A673 (cell line): Measurements from ENCODE around the gene MLIP.

Experiments
- EZH2 ChIP-seq: fragments of 200-600 bp; sonication (generic); IDR thresholded peaks from 2 replicates; pipeline ENCODE4 v1.6.1; 2017; ENCODE audit warnings: borderline replicate concordance, low read depth, mild to moderate bottlenecking, mixed read lengths, antibody characterized with exemption, low read length; ENCODE audit not compliant: poor library complexity, severe bottlenecking
- TF ChIP-seq, protein P1 (sequence below): fragments of 300-800, 200-600 bp; sonication (generic); conservative IDR thresholded peaks from 2 replicates; pipeline ENCODE4 v1.5.1; 2017; ENCODE audit warnings: low read depth, mild to moderate bottlenecking, antibody characterized with exemption, low read length, moderate library complexity, mixed read lengths

DNA sequence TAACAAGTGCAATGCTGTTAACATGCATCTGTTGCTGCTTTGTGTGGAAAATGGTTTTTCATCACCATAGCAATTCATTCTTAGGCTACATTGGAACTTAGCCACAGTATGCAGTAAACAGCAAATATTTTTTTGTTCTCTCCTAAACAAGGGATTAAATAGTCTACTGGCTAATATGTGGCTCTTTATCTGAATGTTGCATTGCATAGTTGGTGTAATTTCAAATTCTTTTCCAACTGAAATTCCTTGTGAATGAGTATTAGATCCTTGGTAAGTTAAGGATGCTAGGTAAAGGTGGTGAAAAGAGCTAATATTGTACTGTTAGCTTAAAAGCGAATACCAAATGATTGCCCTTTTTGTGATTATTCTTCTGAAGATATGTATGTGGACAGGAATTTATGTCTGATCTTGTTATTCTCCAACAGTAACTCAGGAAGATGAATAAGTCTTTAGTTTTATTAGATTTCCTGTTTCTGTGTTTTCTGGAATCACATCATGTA lies 958 bp downstream of the MLIP start:
- TF ChIP-seq, protein P1, sequence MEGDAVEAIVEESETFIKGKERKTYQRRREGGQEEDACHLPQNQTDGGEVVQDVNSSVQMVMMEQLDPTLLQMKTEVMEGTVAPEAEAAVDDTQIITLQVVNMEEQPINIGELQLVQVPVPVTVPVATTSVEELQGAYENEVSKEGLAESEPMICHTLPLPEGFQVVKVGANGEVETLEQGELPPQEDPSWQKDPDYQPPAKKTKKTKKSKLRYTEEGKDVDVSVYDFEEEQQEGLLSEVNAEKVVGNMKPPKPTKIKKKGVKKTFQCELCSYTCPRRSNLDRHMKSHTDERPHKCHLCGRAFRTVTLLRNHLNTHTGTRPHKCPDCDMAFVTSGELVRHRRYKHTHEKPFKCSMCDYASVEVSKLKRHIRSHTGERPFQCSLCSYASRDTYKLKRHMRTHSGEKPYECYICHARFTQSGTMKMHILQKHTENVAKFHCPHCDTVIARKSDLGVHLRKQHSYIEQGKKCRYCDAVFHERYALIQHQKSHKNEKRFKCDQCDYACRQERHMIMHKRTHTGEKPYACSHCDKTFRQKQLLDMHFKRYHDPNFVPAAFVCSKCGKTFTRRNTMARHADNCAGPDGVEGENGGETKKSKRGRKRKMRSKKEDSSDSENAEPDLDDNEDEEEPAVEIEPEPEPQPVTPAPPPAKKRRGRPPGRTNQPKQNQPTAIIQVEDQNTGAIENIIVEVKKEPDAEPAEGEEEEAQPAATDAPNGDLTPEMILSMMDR, result no peak
- TF ChIP-seq EZH2, result no peak
